GM21529 (cell line): ENCODE measurements around the gene SERPINI1.

ENCODE experiments used
- ATAC-seq: cut with Tn5 transposase; IDR thresholded peaks from one replicate; pipeline ENCODE4 v1.9.1; 2021; ENCODE audit not compliant: unreplicated experiment

Gene SERPINI1

DNA sequence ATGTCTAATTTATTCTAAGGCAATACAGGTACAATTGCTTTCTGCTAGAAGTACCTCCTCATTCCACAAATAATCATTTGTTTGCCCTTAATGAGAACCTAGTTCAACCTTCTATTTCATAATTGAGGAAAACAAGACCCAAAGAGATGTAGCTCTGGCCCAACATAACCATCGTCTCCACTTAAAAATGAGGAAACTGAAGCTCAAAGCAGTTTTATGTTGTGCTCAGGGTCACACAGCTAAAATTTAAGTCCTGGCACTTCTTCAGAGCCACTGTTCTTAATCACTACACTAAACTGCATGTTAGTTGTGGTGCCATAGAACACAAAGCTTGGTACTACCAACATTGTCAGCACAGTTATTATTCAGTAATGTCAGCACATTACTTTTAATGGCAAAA is 108.0 kb downstream of the SERPINI1 start:
- ATAC-seq = no peak

DNA sequence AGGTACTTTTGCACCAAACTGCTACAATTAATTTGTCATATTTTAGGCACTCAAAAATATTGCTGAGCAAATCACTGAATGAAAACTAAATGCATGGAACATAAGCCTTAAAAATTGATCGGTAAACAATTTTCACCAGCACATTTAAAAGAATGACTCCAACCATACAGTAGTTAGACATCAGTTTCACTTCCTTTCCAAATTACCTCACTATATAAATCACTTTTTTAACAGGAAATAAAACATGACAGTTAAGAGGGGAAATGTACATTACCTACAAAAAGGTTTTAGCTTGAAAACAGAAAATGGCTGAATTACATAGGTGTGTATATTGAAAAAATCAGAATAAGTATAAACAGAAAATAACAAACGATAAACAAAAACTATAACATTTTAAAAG is 108.4 kb downstream of the SERPINI1 start:
- ATAC-seq = no peak

DNA sequence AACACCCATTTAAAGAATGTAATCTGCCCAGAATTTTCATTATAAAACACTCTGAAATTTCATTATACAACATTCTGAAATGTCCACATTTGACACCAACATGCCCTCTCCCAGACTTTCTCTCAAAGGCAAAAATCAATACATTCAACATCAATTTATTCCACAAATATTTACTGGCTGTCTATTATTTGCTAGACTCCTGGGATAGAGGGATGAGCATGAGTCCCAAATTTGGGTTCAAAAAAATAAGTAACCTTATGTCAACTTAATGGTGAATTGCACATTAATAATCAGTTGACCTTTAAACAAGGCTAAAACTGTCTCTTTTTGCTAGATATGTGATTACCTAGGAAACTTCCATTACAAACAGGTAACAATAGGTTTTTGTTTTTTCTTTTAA is 109.0 kb downstream of the SERPINI1 start:
- no peak for ATAC-seq

DNA sequence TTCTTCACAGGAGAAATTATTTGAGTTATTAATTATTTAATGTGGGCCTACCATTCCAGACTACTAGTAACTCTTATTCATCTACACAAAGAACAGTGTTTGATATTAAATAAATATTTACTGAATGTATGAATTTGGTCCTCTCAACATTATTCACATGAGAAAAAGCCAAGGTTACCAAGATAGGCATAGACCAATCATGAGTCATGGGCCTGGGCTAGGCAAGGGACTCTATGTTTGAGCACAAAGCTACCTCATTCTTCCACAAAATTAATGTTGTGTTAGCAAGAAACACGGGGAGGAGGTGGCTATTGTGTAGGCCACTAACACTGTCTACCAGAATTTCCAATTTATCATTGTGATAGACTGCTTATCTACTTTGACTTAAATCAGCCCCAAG is 115.7 kb downstream of the SERPINI1 start:
- ATAC-seq = no peak

DNA sequence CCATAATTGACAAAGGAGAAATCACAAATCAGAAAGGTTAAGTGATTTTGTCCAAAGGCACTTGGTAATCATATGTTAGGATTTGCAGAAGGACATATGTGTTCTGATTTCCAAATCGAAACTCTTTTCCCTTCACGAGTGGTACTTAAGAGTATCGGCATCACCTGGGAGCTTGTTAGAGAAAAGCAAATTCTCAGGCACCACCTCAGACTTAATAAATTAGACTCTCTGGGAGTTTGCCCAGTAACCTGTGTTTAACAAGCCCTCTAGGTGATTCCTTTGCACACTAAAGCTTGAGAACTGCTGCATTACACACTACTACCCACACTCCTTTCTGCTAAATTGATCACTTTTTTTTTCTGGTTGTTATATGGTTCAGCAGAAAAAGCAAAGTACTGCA is 116.2 kb downstream of the SERPINI1 start:
- ATAC-seq = no peak

DNA sequence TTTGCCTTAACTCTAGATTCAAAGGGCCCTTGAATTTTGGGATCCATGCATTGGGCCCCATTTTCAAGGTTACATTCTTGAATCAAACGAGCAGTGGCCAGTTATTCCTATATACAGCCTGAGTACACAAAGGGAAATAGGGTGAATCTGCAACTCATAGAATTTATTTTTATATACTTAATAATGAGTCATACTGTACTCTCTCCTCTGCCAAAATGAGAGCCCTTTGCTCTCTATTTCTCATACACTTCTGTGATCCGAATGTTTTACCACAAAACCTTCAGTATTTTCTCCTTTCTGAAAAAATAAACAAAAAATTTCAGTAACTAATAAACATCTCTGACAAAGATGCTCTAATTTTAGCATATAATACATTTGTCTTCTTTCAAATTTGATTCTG is 116.7 kb downstream of the SERPINI1 start:
- no peak for ATAC-seq

DNA sequence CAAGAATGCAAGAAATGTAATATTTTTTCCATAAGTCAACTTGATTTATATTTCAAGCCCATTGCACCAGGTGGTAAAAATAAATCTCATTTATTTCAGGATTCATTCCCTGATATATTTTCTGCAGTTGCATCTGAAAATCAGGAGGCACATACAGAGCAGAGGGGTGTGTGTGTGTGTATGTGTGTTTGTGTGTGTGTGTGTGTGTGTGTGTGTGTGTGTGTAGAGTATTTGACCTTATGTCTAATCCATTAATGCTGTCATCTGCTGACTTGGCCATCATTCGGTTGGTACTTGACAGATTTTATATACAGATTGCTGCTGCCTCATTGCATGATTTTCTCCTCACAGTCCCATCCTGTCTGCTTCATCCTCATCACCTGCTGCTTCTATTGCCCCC is 118.5 kb downstream of the SERPINI1 start:
- ATAC-seq = no peak

DNA sequence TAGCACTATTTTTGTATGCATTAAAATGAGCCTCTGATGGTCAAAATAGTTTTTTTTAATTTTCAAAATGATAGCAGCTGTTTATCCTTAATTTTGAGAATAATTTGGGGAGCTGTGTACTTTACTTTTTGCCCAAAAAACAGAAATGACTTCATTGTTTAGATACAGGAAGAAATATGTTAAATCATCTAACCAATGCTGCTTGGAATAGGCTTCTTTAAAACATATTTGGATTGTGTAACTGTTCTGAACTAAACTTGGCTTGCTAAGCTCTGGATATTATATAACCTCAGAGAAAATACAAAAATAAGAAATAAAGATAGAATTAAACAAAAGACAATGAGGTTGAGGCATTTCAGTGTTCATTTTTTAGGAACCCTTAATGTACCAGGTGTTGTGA is 119.3 kb downstream of the SERPINI1 start:
- no peak for ATAC-seq

DNA sequence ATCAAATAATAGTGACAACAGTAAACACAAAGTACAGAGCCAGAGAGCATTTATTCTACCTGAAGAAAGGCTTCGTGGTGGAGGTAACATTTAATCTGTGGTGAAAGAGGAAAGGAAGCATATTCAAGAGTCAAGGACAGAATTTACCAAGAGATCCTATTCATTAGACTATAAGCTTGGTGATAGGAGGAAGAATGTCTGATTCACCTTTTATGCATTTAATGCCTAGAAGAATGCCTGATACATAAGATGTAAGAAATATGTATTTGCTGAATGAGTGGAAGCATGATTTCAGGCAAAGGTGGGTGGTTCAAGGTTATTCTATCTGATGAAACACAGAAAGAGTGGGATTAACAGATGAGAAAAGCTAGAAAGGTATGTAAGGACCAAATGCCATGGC is 119.8 kb downstream of the SERPINI1 start:
- no peak for ATAC-seq

DNA sequence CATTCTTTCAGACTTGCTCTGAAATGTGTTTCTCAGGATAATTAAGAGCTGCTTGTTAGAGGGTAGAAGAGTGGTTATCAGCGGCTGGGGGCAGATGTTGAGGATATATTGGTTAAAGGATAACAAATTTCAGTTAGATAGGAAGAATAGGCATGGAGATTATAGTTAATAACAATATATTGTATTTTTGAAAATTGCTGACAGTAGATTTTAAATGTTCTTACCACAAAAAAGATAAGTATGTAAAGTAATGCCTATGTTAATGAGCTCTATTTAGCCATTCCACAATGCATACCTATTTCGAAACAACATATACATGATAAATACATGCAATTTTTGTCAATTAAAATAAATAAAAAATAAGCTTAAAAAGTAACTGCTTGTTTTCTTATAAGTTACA is 123.3 kb downstream of the SERPINI1 start:
- no peak for ATAC-seq

DNA sequence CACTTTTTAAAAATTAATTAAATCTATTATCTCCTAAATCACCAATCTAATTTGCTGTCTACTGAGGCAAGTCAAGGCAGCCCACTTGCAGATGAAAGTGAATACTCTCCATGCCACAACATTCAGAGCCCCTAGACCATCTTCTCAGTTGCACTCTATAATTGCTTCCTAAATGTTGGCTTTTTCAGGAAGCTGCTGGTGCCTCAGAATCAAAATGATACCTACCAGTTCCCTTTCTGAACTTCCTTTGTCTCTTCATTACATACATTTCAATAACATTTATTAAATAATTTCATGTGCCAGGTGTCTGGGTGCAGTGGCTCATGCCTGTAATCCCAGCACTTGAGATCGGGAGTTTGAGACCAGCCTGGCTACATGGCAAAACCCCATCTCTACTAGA is 124.1 kb downstream of the SERPINI1 start:
- no peak for ATAC-seq

DNA sequence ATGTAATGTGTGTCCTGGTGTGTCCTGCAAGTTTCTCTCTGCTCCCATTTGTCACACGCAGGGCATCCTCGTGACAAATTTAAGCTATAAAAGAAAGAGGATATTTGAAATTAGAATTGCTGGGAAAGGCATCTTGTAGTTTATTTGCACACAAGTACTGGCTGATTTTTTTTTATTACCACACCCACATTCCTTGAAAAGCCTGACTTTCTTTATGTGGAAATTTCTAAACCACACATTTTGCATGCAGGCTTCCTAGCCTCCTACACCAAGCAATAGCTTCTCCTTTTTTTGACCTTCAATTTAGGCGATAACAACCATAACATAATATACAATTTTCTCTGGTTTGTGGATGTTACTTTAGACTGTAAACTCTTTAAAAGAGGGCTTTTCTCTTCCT is 126.1 kb downstream of the SERPINI1 start:
- no peak for ATAC-seq

DNA sequence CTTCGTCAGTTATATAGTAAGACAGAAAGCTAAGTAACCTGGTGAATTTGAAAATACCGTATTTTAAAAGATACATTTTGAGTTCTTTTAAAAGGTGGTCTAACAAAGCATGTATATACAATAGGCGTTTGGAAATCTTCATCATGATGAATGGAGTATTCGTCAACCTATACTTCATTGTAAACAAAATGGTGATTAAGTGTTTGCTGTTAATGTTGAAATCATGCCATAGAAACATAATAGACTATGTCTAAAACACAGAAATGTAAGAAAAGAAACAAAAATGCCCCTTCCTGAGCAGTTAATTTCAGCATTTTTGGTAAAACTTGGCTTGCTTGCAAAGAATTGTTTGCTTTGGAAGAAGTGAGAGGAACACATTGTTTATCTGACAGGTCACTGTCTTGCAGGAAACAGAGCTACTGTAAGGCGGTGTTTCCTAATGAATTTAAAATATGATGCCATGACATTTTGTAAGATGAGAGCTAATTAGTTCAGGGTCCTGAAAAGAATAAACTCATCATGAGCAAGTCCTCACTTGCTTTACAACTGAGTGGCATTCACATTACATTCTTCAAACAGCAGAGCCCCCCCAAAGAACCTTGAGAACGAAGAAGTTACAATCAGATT is 126.7 kb downstream of the SERPINI1 start:
- ATAC-seq = no peak

DNA sequence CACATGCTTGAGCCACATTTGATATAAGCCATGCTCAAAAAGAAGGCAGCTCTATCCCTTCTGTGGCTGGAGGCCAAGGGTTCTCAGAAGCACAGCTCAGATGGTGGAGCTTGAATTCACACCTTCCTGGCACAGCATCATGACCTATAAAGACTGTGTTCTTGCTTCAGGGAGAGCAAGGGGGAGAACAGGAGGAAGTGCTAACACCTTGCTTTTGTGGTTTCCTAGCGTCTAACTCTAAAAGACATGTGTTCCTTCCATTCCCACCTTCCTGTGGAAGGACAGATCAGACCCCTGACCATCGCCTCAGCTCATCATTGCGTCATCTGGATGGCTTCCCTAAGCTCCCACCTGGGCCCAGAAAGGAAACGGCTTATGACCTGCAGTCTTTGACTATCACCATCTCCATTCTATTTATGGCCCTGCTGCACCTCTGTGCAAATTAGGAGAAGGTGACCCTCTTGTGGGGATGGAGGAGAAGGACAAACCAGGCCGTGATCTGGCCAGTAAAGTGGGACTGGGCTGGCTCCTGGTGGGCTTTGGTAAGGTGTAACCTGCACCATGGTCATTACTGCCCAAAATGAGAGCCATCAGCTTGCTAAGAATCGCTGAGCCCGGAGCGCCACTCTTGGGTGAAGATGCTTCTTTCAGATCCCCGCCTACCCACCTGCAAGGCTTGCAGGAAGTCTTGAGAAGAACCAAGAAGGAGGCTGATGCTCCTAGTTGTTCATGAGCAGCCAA is 128.5 kb downstream of the SERPINI1 start:
- no peak for ATAC-seq

DNA sequence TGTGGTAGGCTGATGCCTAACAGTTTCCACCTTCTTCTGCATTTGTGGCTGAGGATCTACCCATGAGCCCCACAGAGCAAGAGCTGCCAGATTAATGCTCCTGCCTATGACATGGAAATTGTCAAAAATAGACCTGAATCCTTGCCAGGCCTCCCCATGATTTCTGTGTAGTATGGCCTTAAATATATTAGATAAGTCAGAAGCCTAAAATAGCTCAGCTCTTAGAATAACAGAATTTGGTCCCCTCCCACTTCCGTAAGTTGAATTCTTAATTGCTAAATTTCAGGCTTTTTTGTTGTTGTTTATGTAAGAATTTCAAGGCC is 129.0 kb downstream of the SERPINI1 start:
- no peak for ATAC-seq

DNA sequence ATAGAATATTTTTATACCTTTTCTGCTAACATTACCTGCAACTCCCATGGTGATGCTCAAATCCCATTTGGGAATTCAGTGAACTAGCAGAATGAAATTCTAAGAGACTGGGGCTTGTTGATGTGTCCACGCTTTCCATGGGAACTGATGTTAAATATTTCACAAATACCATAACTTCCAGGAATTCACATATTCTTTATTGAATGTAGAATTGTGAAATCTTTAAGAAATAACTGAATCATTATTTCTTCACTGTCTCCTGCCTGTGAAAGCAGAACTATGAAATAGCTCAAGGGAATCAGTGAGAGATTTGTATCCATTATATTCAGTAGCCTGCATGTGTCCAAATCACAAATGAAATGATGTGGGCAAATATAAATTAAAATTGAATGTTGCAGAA is 130.8 kb downstream of the SERPINI1 start:
- ATAC-seq = no peak

DNA sequence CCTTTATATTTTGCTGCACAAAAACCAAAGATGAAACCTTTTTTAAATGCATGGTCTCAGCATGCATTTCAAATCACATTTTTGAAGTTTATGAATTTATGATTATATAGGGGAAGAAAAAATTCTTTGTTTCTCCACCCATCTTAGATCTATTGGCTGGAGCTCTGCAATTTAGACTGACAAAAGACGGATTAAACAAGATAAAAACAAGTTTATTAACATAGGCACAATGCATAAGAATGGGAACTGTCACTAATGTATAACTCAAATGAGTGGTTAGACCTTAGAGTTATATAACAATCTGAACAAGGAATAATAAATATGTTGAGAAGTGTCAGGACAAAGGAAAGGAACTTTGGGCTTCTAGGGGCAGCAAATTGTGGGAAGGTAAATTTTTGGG is 132.5 kb downstream of the SERPINI1 start:
- no peak for ATAC-seq

DNA sequence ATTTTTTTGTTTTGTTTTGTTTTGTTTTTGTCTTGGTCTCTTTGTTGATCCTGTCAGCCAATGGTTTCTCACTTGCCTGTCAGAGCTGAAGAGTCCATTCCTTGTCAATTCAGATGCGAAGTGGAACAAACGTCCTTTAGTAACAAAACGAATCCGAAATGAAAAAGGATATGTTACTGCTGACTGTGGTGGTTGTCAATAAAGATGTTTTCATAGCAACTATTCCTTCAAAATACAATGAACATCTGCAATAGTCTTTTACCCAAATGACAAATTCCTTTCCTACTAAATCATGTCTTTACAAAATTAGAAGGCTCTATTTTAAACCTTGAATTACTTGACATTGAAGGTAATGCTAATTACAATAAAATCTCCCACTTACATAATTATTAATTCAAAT is 134.7 kb downstream of the SERPINI1 start:
- no peak for ATAC-seq

DNA sequence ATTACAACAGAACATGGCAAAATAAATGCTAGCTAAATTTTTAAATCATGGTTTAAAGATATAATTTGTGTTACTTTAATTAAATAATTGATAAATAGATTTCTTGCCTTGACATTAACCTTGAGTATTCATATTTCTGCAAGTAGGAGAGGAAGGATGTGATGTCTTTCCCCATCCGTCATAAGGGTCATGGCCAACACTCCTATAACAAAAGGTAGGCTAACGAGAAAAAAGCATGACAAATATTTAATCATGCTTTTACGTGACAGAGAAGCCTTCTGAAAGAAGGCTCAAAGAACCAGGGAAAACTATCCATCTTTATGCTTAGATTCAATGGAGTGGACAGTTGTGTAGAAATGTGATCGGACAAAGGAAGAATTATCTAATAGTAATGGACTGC is 135.2 kb downstream of the SERPINI1 start:
- no peak for ATAC-seq

DNA sequence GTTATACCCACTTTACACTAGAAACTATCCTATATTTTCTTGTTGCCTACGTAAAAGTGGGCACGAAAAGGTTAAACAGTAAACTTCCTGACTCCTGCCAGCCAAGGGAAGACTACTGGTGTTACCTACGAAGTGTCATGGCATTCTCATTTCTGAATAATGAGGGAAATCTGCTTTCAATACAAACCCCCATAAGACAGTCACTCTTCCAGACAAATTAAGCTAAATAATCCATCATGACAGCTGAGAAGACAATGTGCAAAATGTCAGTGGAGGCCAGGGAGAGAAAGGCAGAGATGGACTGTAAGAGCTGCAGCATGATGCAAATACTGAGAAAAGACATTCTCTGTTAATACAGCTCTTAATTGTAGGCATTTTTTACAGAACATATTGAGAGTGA is 136.5 kb downstream of the SERPINI1 start:
- no peak for ATAC-seq

DNA sequence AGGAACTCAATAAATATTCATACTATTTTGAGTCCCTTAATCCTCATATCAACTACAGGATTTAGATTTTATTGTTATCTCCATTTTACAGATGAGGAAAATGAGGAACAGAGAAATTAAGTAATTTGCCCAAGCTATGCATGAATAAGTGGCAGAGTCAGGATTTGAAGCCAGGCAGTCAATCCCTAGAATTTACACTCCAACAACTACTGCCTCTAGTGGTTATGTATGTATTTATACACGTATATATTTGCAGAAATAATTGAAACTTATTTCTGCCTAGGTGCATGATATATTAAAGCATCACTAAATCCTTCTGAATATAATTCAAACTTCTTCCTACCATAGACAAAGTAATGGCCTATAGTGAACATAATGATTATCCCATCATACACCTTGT is 137.4 kb downstream of the SERPINI1 start:
- ATAC-seq = no peak

DNA sequence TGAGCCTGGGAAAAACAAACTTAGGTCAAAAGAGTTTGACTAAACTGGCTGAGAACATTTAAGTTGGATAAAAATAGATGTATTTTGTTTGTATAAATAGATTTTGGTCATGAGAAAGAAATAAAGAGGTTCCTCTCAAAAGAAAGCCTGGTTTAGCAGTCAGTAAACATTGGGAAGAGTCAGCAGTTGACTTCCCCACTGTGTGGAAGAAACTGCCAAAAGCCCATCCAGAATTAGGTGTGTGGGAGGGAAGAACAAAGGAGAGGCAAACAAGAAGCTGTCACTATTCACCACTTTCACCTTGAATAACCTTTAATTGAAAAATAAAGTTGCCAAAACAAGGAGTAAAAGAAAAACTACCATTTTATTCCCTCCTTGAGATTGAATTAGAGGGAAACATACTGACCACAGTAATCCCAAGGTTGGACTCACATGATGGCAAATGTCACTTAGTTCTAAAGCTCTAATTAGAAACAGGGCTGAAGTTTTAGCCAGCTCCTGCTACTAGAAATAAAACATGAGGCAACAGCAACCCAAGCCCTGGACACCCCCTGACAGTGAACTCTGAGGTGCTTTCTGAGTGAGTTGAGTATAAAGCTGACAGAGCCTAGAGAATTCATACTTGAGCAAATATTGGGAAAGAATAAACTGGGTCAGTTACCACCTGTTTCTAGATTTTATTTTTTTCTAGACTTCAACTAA is 139.3 kb downstream of the SERPINI1 start:
- no peak for ATAC-seq
